Stimulated activated CD4-positive, alpha-beta T cell treated with anti-CD3 and anti-CD28 coated beads, Interleukin-2, amount 100 ng/mL, for 24 hours (primary cell): ENCODE results near the gene NBEA.
"Not testable (repeated sequence)": the region's sequence is repeated elsewhere in the genome, so short reads cannot be mapped to it uniquely, and the experiment has no call there.

Experiments used
- DNase-seq, 2 donors: peaks; one replicate each; pipeline ENCODE4 v3.0.0-alpha.2; 2020

The NBEA gene

DNA sequence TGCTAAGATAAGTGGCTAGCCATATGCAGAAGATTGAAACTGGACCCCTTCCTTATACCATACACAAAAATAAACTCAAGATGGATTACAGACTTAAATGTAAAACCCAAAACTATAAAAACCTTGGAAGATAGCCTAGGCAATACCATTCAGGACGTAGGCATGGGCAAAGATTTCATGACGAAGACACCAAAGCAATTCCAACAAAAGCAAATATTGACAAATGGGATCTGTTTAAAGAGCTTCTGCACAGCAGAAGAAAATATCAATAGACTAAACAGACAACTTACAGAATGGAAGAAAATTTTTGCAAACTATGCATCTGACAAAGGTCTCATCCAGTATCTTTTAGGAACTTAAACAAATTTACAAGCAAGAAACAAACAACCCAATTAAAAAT is 466.2 kb downstream of the NBEA start:
- not testable (repeated sequence) for DNase-seq

DNA sequence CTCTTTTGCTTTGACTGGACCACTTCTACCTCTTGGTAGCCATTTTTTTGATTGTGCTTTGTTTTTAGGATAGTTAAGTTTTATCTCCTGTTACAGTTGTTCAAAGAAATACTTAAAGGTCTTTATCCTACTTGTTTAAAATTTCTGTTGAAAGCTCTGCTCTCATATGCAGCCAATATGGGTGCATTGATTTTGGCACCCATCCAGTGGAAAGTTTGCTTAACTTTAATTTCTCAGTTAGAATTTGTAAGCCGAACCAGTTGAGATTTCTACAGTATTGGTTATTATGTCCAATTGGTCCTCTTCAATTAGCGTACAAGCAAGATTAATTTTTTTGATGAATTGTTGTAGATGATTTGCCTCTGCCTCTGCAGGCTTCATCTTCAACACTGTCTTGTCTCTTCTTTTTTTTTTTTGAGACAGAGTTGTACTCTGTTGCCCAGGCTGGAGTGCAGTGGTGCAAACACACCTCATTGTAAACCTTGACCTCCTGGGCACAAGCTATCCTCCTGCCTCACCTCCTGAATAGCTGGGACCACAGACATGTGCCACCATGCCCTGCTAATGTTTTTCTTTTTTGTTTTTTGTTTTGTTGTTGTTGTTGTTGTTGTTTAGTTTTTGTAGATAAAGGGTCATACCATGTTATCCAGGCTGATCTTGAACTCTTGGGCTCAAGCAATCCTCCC is 469.1 kb downstream of the NBEA start:
- no peak for DNase-seq

DNA sequence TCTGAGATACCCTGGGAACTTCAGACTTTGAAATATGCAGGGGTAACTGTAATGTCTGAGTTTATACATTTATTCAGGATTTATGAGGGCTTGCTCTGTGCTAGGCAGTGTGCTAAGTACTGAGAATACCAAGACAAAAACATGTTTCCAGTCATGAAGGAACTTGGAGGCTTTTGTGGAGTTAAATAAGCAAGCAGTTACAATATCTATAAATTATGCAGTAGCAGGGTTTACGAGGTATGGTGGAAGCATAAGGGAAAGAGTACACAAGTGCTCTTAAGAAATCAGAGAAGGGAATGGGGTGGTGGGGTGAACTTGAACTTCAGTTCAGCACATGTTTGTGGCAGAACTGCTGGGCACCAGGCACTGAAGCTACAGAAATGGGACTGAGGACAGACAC is 506.4 kb downstream of the NBEA start:
- DNase-seq: no peak

DNA sequence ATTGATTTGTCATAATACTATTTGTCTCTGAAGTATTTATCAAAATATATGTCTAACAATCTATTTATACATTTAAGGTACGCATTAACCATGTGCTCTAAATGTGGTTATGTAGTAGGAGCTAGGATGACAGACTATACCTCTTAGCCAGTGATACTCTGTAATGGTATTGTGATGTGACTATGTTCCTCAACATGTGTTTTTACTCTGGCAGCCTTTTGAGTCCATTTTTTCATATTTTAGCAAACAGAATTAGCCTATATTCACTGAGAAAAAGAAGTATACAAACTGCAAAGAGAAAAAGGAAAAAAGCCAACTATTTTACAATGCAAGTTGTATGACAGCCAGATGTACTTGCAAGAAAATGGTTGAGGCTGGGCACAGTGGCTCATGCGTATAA is 507.8 kb downstream of the NBEA start:
- DNase-seq: no peak

DNA sequence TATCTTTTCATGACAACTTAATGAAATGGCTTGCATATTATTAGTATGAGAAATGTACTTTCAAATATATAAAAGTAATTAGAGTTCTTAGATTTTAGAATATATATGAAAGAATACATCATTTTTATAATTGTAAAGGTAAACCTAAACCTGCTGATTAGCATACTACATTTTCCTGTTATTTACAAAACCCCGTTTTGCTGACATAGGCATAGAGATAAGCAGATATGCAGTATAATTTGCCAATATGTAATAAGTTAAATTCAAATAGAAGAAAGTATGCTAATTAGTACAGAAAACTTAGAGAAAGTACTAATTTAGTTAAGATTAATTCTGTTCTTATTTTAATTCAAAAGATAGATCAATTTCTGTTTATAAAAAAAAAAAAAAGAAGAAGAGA is 513.0 kb downstream of the NBEA start:
- no peak for DNase-seq

DNA sequence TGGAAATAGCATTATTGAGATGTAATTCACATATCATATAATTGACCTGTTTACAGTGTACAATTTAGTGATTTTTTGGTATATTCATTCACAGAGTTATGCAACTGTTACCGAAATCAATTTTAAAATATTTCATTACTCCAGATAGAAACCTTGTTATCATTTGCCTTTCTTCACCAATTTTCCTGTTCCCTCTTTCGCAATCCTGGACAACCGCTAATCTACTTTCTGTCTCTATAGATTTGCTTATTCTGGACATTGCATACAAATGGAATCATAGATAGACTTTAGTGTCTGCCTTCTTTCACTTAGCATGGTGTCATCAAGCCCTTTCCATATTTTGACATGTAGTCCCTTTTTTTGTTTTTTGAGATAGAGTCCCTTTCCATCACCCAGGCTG is 515.2 kb downstream of the NBEA start:
- DNase-seq: no peak

DNA sequence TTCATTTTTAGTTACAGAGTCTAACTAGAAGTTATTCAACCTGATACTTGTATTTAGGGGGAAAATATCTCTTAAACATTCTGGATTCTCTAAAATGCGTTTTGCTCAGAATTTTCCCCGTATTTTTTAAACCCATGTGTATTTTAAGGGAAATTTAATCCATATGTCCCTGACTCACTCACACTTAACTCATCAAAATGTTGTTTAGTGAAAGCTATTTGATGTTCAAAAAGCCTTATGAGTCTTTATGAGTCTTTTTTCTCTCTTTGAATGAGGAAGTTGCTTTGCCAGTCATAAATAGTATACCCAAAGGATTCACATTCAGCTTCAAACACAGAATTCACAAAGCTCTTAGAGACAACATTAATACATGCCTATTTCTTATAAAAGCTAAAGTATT is 518.0 kb downstream of the NBEA start:
- no peak for DNase-seq

DNA sequence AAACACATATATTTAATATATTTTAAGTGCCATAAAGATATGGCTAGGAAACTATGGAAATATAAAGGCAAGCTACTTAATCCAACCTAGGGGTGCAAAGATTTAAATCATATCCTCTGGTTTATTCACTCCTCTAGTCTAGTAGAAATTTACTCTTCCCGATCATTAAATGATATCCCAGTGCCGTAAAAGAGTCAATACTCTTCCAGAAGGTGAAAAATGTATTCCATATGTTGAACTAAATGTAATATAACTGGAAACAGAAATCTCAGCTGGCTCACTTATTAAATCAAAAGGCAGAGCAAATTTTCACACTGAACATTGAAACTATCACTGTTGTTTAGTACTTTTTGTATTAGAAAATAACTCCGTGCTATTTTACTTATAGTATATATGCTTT is 523.3 kb downstream of the NBEA start:
- DNase-seq: no peak

DNA sequence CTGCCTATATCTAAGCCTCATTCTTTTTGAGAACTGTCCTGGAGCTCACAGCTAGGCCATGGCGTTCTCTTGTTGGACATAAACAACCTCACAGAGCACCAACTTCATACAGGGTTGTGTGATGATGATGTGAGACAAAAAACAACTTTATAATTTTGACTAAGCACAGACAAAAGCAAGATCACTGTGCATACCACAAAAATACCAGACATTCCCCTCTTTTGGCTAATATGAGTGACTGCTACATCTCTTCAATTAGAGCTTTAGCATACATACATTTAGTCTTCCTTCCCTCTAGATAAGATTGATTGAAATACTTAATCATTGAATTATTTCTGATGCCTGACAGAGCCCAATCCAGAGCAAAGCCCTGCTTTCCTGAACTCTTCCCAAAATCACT is 526.1 kb downstream of the NBEA start:
- DNase-seq: no peak

DNA sequence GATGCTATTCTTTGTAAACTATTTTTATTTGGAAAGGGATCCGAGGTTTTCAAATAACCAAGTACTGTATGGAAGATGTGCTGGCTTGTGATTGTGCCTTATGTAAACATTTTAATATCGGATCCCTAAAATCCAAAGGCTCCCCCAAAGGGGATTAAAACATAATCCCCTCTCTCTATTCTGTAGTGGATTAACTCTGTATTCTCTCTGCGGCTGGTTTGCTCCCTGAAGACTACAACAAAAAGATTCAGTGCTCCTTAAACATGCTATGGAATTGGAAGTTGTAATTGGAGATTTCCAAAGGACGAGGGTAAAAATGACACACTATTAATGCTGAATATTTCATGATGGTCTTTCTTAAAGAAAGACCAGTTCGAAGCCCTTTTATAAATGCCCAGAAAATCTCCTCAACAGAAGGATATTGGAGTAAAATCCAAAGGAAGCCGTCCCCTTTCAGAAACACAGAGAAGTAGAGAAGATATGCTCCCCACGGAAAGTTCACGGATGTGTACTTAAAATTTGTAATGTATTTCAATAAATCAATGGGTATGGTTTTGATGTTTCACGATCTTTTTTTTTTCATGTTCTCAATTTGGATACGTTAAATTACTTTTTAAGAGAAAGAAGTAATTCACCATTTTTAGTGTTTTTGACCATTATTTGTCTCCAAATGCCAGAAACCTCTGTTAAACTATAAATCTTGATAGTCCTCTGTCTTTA is 527.9 kb downstream of the NBEA start:
- no peak for DNase-seq

DNA sequence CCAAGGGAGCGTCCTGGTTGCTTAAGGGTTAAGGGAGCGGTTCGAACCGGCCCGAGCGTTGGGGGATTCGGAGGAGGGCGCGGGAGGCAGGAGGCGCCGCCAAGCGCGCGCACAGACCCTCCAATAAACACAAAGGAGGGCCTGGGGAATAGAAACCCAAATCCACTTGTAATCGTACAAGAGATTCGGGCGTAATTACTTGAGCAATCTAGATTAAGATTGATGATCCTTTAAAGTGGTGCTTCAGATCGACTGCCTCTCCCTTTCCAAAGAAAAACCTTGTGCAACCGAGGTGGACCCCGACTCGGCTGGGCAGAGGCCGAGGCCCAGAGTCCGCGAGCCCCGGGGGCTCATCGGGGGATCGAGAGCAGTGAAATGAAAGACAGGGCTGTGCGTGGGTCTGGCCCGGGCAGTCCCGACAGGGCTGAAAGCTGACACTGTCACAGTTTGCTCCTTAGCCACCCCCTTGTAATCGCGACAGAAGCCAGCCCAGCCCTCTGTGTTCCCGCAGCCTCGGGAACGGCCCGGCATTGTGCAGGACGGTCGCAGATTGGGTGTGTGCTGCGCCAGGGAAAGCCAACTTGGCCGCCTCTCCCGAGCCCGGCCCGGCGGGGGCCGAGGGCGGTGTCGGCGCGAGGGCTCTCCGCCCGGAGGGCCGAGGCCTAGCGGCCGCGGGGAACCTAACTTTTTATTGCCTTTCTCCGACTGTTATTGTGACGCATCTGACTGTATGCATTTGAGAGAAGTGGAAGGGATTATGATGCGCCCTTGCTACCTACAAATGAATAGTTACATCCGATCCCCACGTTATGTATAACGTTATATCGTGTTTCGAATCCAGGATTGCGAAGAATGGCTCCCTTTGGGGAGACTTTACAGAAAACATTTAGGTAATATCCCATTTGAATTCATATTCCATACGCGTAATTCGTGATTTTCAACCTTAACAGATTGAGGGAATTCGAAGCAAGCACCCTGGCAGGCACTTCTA is 528.9 kb downstream of the NBEA start:
- no peak for DNase-seq

DNA sequence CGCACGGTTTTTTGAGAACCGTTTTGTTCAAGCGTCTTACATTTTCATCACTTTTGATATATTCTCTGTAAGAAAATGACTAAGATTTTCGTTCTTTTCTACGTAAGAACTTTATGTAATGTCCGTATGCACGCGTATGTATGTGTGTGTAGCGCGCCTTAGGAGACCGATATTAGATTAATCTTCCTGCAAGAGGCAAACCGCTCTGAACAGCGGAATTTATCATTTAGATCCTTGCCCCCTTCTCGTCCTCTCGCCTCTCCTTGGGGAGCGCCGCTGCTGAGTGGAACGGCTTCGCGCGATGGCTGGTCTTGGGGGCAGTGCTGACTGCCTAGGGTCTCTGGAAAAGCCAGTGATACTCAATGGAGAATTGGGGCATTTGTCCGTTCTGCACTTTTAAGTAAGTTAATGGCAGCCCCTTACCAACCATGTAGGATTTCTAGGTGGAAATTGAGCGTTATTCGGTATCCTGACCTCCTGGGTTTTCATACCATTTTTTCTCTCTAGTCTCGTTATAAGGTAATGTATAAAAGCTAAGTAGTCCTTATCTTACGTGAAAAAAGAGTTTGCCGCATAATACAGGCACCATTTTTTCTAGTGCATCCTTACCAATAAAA is 529.7 kb downstream of the NBEA start:
- DNase-seq: no peak

DNA sequence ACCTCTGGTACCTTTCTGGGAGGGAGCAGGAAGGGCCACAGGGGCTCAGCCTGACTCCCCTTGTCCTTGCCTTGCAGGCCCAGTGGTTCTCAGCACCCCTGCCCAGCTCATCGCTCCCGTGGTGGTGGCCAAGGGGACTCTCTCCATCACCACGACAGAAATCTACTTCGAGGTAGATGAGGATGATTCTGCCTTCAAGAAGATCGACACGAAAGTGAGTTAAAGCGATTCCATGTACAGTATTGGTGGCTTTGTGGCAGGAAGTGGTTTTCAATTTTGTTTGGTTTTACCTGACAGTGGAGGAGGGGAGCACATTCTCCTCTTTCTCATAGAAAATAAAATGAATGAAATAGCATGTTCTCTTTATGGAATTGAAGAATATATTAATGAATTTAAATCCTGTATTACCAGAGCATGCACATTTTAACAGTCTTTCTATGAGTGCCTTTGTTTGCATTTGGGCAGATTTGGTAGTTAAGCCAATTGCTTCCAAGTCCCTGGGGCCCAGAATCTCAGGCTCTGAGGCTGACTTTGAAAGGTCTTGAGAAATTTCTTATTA is 530.3 kb downstream of the NBEA start:
- DNase-seq: no peak

DNA sequence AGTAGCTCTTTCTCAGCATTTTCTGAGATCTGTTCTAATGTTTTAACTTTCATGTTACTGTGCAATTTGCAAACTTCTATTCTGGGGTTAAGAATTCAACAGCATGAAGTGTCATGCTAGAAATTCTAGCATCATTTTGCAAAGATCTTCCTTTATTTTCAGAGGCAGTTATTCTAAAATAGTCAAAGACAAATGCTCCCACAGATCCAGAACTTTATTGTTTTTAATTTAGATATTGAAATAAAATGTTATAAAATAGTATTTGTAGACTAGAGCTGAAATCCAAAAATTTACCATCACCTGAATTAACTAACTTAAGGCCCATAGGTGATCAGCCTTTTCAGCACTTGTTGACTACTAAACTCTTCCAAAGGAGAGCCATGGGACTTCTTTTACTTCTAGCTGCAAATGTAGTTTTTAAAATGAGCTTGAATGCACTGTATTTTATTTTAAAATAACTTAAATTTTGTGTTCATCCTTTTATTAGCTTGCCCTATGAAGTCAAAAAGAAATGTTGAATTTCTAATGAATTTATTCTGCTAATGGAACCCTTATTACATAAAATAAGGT is 531.2 kb downstream of the NBEA start:
- no peak for DNase-seq

DNA sequence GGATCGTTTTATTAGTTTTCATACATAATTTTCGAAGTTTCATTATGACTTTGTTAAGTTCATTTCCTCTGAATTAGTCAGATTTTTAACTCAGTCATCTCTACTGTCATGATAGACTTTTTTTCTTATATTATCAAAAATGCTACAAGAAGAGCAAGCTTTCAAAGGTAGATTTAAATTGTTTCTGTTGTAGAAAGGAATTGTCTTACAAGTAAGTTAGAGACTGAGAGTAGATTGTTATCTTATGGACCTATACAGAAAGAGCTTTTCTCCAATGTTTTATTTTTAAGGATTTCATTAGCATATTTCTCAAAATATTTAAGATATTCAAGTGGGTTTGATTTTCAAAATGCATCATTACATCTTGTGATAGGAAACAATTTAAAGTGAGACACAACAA is 531.7 kb downstream of the NBEA start:
- DNase-seq: no peak

DNA sequence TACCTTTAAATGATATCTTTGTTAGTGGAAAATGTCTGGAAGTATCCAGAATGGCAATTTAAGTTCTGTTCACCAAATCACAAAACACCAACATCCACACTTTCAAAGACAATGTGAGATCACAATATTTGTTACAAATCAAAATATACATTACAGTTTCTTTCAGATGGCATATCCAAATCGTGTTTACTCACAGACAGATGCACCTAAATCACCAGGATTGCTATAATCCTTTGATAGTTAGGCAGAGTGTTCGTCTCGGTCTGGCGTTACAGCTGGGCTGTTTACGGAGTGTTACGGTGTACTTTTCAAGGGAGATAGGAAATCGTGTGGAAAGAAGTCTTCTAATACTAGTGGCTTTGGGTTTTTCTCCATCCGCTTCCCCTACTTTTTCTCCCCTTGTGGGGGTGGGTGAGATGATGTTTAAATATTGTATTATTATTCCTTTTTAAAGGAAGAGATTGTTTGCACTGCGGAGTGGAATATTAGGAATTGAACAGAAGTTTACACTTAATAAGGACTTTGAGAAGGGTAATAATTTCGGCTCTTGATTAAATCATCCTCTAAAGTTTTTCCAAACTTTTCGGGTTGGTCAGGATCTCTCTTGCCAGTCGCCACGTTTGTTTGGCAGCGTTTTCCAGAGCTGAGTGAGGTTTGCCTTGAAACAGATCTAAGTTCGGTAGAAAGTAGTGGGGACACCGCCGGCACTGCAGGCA is 532.6 kb downstream of the NBEA start:
- DNase-seq: no peak

DNA sequence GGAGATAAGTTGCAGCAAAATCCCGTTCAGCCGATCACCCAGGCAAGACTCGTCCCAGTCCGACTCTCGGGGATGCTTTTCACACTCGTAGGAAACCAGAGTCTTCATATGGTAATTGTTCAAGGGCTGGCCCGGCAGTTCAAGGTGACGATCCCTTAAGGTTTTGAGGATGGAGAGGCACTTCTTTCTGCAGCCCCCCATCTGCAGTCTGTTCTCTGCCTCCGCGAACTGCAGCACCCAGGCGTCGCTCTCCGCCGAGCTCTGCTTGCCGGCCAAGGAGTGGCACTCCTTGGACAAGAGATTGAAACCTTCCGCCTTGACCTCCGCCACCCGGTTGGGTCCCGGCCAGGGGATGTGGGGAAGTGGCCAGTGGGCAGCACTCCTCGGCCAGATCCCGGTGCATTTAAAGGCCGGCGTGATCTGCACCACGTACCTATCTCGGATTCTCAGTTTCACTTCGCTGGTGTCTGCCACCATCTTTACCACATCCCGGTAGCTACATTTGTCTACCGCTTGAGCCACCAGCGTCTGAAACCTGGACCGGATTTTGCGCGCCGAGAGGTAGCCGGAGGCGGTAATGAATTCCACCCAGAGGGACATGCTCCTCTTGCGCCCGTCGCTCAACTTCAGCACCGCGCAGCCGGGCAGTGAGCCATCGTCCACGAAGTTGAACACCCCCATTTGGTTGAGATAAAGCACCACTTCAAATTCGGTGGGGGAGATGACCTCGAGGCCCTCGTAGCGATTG is 533.3 kb downstream of the NBEA start:
- peak in 1 of 2 donors; percentile 17 for DNase-seq

DNA sequence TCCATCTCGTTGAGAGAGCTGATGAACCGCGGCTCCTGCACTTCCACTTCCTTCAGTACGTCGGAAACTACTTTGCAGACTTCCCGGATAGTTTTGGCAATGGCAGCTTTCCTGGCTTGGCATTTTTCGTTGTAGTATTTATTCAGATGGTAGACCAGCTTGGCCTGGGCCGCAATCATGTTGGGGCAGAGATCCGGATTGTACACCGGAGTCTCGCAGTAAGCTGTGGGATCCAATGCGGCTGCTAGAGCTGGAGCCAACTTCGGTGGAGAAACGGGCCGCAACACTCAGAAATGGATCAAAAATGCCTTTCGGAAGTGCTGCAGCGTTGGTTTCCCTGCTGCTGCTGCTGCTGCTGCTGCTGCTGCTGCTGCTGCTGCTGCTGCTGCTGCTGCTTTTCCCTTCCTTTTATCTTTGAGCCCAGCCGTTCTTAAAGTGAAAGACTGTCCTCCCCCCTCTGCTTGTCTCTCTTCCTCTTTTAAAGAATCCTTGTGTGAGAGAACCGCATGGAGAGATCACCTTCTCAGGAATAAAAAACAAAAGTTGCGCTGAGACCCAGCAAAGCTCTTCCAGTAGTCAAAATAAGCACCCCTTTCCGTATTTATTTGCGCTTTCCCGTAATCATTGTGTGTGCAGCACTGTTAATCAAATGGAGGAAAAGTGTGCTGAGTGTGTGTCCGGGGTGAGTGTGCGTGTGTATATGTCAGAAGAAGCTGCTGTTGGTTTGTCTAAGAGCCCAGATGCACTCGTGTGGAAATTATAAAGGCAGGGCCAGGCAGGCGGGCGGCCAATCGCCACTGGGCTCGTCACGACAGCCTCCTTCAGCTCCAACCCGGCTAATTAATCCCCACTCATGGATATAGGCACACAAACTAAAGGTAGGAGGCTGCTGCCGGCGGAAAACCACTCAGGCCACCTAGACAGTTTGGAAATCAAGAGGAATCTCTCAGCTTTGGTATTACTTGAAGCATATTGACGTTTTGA is 534.2 kb downstream of the NBEA start, which contains the start of gene MAB21L1:
Gene MAB21L1, minus strand, starts transcription at position 730 of the 984 bp plus-strand sequence. Its CDS starts 551 bp downstream, at position 179.
- DNase-seq: peak in 1 of 2 donors; percentile 5

DNA sequence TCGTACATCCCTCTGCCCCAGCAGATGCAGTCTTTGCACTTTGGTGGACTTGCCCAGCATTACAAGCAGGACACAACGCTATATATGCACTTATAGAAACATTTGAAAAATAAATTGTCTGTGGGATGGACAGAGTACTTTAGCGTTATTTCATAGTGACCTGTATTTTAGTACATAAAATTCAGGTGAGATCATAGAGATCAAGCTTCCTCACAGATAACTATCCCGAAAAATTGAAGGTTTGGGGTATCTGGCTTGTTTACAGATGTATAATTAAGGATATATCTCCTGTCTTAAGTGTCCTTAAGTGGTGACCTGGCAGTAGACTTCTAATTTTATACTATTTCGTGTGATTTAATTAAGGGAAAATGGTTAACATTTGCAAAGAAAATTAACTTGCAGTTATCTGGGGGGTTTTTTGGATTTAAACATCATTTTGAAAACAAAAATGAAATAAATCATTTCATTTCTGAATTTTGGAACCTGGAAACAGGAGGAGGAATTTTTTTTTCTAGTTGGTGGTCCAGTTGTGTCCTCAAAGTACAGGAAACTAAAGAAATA is 535.4 kb downstream of the NBEA start:
- no peak for DNase-seq
